ENCODE results near the gene PNLIPRP3. TPM values are rescaled to one million over a fixed set of nuclear protein-coding genes. Genes with fewer than 3 reads are reported as not detected.
"Not testable (repeated sequence)": the region's sequence is repeated elsewhere in the genome, so short reads cannot be mapped to it uniquely, and the experiment has no call there.

PNLIPRP3 gene
- total RNA-seq, 1 donor from 2014 or later, result not detected

DNA sequence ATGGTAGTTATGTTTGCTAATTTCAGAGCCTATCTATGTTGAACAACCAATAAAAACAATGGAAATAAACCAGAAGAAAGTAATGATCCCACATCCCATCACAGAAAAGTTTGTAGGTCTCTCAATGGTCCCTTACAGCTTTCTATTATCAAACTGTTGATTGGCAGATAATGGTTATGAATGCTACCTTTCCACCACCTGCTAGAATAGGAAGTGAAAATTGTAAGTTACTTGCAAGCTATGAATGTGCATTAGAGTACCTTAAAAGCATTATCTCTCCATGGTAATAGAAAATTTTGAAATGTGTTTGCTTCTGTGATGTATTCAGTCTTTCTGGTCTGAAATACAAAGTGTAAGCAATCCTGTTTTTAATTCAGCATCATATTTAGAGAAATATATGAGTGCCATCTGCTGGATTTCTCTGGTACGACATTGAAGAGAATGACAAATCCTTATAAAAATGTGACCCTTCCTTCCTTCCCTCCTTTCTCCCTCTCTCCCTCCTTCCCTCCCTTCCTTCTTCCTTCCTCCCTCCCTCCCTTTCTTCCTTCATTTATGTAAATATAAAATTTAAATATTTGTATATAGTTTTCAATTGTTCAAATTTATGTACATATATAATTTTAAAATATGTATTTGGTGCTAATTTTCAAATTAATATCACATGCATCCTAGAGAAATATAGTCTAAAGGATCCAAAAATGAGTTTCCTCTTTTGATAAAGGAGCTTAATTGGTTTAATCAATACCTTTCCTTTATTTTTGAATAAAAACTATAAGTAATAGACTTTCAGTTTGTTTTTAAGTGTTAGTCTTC, 41.4 kb upstream of the PNLIPRP3 start:
- Mint-ChIP-seq H3K4me1 (ENCODE audit: low read depth, unreplicated experiment) (no peaks in the 10 kb centered on the region), H3K4me3 (ENCODE audit: unreplicated experiment) (no peak overlapping the region), H3K36me3 (ENCODE audit: low read depth, unreplicated experiment) (no peaks in the 10 kb centered on the region), H3K9me3 (ENCODE audit: unreplicated experiment) (no peaks in the 10 kb centered on the region), H3K27ac (ENCODE audit: unreplicated experiment) (no peak overlapping the region), H3K27me3 (ENCODE audit: low read depth, unreplicated experiment) (peaks cover 5% of the 10 kb centered on the region)
- H3K79me2 ChIP-seq (ENCODE audit: insufficient read depth, low read length), result no peaks in the 10 kb centered on the region
- H3K4me2 ChIP-seq (ENCODE audit: low read length), result no peak overlapping the region
- no peak overlapping the region for H3K27ac ChIP-seq (ENCODE audit: low read depth, low read length)
- no peaks in the 10 kb centered on the region for H3K27me3 ChIP-seq (ENCODE audit: insufficient read depth, low read length)
- H2AFZ ChIP-seq (ENCODE audit: low read depth, low read length), result no peak overlapping the region
- no peaks in the 10 kb centered on the region for H3K36me3 ChIP-seq (ENCODE audit: insufficient read depth, low read length)
- no peaks in the 10 kb centered on the region for H3K9me3 ChIP-seq (ENCODE audit: insufficient read depth, low read depth, low read length)
- DNase-seq (ENCODE audit: low read depth), result peak; percentile 8
- FAIRE-seq, result peak; percentile 55
- H3K9ac ChIP-seq (ENCODE audit: low read length), result no peak overlapping the region
- TF ChIP-seq EZH2 (IDR thresholded peaks at IDR 0.05; ENCODE audit: insufficient read depth, low read length), result no peak
- TF ChIP-seq CTCF (IDR thresholded peaks at IDR 0.05; ENCODE audit: insufficient read depth, low read depth, low read length), result peak; percentile 52
- no peaks in the 10 kb centered on the region for H4K20me1 ChIP-seq (ENCODE audit: insufficient read depth, low read length)
- H3K4me3 ChIP-seq (ENCODE audit: insufficient read depth, low read depth, low read length), result no peak overlapping the region
- H3K4me1 ChIP-seq (ENCODE audit: insufficient read depth, low read length), result no peaks in the 10 kb centered on the region

- not testable (repeated sequence) for DNase-seq (ENCODE audit: low read depth); H3K9me3 ChIP-seq (ENCODE audit: insufficient read depth, low read depth, low read length); H3K27me3 Mint-ChIP-seq (ENCODE audit: low read depth, unreplicated experiment); H3K36me3 Mint-ChIP-seq (ENCODE audit: low read depth, unreplicated experiment); H4K20me1 ChIP-seq (ENCODE audit: insufficient read depth, low read length); H3K4me3 ChIP-seq (ENCODE audit: insufficient read depth, low read depth, low read length); H3K4me2 ChIP-seq (ENCODE audit: low read length); H3K4me3 Mint-ChIP-seq (ENCODE audit: unreplicated experiment); H3K27me3 ChIP-seq (ENCODE audit: insufficient read depth, low read length); H3K79me2 ChIP-seq (ENCODE audit: insufficient read depth, low read length); H3K27ac ChIP-seq (ENCODE audit: low read depth, low read length); FAIRE-seq; H3K4me1 Mint-ChIP-seq (ENCODE audit: low read depth, unreplicated experiment); H3K36me3 ChIP-seq (ENCODE audit: insufficient read depth, low read length); H3K4me1 ChIP-seq (ENCODE audit: insufficient read depth, low read length); H3K9ac ChIP-seq (ENCODE audit: low read length); H2AFZ ChIP-seq (ENCODE audit: low read depth, low read length); H3K27ac Mint-ChIP-seq (ENCODE audit: unreplicated experiment)
- peaks cover 11% of the 10 kb centered on the region for H3K9me3 Mint-ChIP-seq (ENCODE audit: unreplicated experiment)
Measured at GRCh38 chr10:116393246-116393831, 34.3 kb upstream of the PNLIPRP3 start.

GRCh38 chr10:116395223-116395985, 32.2 kb upstream of the PNLIPRP3 start:
- H3K36me3 Mint-ChIP-seq (ENCODE audit: low read depth, unreplicated experiment), result no peaks in the 10 kb centered on the region
- FAIRE-seq, result no peak
- peaks cover 11% of the 10 kb centered on the region for H3K9me3 Mint-ChIP-seq (ENCODE audit: unreplicated experiment)
- H3K4me1 Mint-ChIP-seq (ENCODE audit: low read depth, unreplicated experiment), result no peaks in the 10 kb centered on the region
- no peaks in the 10 kb centered on the region for H3K9me3 ChIP-seq (ENCODE audit: insufficient read depth, low read depth, low read length)
- H3K27me3 Mint-ChIP-seq (ENCODE audit: low read depth, unreplicated experiment), result peaks cover 3% of the 10 kb centered on the region
- H3K79me2 ChIP-seq (ENCODE audit: insufficient read depth, low read length), result no peaks in the 10 kb centered on the region
- DNase-seq (ENCODE audit: low read depth), result no peak
- no peaks in the 10 kb centered on the region for H4K20me1 ChIP-seq (ENCODE audit: insufficient read depth, low read length)
- no peaks in the 10 kb centered on the region for H3K4me1 ChIP-seq (ENCODE audit: insufficient read depth, low read length)
- no peak overlapping the region for H2AFZ ChIP-seq (ENCODE audit: low read depth, low read length)
- no peak overlapping the region for H3K4me3 Mint-ChIP-seq (ENCODE audit: unreplicated experiment)
- H3K36me3 ChIP-seq (ENCODE audit: insufficient read depth, low read length), result no peaks in the 10 kb centered on the region
- no peaks in the 10 kb centered on the region for H3K27me3 ChIP-seq (ENCODE audit: insufficient read depth, low read length)
- H3K27ac Mint-ChIP-seq (ENCODE audit: unreplicated experiment), result no peak overlapping the region
- no peak overlapping the region for H3K4me2 ChIP-seq (ENCODE audit: low read length)
- no peak overlapping the region for H3K9ac ChIP-seq (ENCODE audit: low read length)
- TF ChIP-seq EZH2 (IDR thresholded peaks at IDR 0.05; ENCODE audit: insufficient read depth, low read length), result no peak
- TF ChIP-seq CTCF (IDR thresholded peaks at IDR 0.05; ENCODE audit: insufficient read depth, low read depth, low read length), result no peak
- no peak overlapping the region for H3K27ac ChIP-seq (ENCODE audit: low read depth, low read length)
- no peak overlapping the region for H3K4me3 ChIP-seq (ENCODE audit: insufficient read depth, low read depth, low read length)

All from astrocyte (in vitro differentiated cells and primary cell).